ENCODE results near the gene GOLGA8T. TPM values are rescaled to one million over a fixed set of nuclear protein-coding genes. Genes with fewer than 3 reads are reported as not detected.
"Not testable (repeated sequence)": the region's sequence is repeated elsewhere in the genome, so short reads cannot be mapped to it uniquely, and the experiment has no call there.

The GOLGA8T gene, protein sequence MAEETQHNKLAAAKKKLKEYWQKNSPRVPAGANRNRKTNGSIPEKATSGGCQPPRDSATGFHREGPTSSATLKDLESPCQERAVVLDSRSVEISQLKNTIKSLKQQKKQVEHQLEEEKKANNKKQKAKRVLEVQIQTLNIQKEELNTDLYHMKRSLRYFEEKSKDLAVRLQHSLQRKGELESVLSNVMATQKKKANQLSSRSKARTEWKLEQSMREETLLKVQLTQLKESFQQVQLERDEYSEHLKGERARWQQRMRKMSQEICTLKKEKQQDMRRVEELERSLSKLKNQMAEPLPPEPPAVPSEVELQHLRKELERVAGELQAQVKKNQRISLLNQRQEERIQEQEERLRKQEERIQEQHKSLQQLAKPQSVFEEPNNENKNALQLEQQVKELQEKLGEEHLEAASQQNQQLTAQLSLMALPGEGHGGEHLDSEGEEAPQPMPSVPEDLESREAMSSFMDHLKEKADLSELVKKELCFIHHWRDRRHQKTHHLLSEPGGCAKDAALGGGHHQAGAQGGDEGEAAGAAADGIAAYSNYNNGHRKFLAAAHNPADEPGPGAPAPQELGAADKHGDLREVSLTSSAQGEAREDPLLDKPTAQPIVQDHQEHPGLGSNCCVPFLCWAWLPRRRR
- total RNA-seq: not detected

DNA sequence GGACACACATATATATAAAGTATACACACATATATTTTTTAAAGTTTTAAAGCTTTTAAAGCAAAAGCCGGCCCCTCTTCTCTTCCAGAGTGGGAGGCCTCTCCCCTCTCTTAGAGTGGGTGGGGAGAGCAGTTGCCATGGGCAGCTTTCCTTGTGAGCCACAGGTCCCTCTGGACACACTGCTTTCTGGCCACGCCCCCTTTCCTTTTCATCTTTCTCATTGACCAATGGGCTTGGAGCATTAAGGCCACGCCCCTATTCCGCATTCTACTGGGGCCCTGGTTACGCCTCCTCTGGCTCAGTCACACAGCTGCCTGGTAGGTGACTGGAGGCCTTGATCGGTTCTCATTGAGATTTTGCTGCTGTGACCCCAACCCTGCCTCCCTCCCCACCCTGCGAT, at the start of gene GOLGA8T:
Gene GOLGA8T, plus strand, starts transcription at position 301 of the 400 bp plus-strand sequence. Its CDS starts 98 bp downstream, at position 399.
- not testable (repeated sequence) for ATAC-seq

DNA sequence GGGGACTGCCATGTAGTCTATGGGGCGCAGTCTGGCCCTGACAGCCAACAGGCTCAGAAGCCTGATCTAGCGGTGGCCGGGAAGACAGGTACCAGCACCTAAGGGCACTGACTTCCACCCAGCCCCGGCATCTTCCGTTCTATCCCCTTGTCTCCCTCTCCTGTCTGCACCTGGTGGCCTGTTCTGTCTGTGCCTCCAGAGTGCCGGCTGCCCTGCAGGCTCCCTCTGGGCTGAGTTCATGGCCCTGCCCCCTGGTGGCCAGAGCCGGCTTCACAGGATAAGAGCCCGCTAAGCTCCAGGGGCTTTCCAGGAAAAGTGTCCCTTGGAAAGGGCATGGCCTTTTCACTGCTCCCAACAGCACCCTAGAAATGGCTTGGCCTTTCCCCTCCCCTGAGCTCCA, 37.0 kb upstream of the GOLGA8T start:
- ATAC-seq: peak; percentile 62

- not testable (repeated sequence) for ATAC-seq
These were observed 32.0 kb upstream of the GOLGA8T start for GRCh38 chr15:30102890-30103289.

DNA sequence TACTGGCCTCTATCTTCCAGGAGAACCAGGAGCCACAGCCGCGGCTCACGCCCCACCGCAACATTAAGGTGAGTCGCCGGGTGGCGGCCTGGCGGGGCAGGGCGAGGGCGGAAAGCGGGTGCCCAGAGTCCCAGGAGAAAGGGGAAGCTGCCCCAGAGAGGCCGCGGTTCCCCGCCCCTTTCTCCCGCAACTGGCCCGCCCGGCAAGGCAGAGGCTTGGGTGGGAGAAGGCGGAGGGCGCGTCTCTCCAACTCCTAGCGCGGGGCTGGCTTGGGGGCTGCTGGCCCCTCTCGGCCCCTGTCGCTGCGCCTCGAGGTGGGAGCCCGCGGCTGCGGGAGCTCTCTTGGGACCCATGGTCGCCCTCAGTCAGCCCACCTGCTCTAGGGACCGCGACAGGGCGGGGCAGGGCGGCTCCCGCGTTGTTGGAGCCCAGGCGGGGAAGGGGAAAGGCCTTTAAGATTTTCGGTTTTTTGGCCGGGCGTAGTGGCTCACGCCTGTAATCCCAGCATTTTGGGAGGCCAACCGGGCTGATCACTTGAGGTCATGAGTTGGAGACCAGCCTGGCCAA, 30.8 kb upstream of the GOLGA8T start:
- ATAC-seq: peak; percentile 50

GRCh38 chr15:30110591-30110990, 24.3 kb upstream of the GOLGA8T start:
- ATAC-seq: not testable (repeated sequence)

- ATAC-seq: not testable (repeated sequence)
These were observed 4.8 kb upstream of the GOLGA8T start for GRCh38 chr15:30130066-30130465.

DNA sequence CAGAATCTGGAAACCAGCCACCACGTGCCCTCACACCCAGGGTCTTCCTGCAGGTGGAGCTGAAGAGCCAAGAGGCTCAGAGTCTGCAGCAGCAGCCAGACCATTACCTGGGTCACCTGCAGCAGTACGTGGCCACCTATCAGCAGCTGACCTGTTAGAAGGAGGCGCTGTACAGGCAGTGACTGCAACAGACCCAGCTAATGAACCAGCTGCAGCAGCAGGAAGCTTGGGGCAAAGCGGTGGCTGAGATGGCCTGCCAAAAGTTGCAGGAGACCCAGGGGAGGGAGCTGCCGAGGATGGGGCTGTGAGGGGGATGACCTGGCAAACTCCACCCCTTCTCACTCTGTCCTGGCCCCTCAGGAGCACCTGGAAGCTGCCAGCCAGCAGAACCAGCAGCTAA, 8.4 kb downstream of the GOLGA8T start:
- ATAC-seq: not testable (repeated sequence)

GRCh38 chr15:30149891-30150290, 15.0 kb downstream of the GOLGA8T start:
- ATAC-seq: not testable (repeated sequence)

DNA sequence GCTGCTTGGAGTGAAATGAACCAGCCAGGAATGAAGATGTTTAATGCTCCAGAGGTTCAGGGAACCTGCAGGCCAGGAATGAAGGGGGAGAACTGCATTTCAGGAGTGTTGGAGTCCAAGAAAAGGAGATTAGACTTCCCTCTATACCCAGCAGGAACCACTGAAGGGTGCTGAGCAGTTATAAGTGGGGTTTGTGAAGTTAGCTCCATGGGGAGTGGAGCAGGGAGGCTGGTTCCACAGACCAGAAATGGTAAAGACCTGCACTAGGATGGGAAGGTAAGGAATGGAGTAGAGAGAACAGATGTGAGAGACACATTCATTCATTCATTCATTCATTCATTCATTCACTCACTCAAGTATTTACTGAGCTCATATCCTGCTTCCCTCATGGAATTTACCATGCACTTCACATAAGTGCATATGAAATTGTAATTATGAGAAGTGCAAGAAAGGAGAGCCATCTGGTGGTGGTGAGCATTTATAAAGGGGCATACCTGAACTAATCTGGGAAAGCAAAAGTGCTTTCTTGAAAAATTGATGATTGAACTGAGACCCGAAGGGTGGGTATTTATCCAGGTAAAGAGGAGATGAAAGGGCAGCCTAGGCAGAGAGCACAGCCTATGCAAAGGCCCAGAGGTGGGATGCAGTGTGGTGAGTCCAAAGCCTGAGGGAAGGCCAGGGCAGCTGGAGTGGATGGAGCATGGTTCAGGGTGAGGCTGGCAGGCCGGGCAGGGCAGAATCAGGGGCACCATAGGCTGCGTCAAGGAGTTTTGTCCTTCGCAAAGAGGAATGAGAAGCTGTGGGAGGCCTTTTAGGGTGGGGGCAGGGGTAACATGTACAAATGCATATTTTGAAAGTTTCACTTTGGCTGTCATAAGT, 27.9 kb downstream of the GOLGA8T start:
- peak; percentile 29 for ATAC-seq

DNA sequence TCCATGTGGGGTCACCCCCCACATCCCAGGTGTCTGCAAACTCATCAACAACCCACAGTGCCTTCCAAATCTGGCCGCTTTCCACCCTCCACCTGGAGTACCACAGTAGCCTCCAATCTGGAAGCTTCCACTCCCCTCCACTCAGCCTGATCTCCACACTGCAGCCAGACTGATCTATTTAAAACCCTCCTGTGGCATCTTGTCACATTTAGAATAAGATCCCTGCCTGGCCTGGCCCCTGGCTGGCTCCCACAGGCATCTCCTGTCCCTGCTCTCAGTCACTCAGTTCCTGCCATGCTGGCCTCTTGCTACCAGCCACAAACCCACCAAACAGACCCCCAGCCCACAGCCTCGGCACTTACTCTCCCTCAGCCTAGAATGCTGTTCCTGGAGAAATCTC, 28.9 kb downstream of the GOLGA8T start:
- ATAC-seq: not testable (repeated sequence)

DNA sequence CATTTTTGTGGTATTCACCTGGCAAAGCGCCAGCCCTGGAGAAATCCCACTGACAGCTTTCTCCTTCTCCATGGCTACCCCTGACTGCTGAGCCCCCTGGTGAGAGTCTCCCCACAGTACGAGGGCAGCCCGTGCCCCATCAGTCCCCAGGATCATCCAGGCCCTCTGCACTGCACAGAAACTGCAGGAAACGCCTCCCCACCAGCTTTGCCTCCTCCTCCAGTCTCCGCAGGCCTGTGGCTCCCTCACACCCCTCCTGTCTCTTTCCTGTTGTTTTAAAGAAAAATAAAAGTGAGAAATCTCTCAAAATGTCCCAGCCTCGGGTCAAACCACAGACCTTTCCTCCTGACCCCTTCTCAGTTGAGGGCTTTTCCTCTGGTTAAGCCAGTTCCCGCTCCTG, 29.4 kb downstream of the GOLGA8T start:
- not testable (repeated sequence) for ATAC-seq

- ATAC-seq: not testable (repeated sequence)
These were observed 32.6 kb downstream of the GOLGA8T start for GRCh38 chr15:30167403-30167802.

DNA sequence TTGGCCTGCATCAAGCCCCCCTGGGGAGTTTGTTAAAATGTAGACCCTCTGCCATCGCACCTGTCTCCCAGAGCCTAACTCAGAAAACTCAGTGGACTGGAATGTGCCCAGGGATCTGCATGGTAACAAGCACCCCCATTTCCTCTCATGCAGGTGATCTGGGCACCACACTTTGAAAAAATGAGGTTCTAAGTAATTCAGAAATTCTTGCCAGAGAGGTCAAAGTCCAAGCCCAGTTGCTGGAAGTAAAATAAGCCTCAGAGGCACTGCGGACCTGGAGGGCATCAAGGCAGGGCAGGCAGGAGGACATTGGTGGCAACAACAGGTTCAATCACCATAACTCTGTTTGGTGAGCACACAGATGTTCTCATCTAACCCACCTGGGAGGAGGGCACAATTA, 33.0 kb downstream of the GOLGA8T start:
- ATAC-seq: not testable (repeated sequence)

DNA sequence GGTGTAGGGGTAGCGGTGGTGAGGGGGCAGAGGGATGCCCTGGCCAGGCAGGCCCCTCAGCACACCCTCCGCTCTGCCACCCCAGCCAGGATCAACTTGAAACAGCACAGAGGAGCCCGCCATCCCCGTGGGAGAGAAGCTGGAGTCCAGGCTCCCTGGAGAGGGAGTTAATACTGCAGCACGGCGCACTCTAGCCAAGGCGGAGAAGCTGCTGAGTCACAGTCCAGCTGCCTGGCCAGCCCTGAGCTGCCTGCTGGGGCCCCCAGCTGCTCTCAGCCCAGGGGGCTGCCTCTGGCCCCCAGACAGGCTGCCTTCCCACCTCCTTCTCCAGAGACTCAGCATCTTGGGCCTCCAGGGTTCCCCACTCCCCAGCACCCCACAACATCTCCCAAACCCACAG, 36.6 kb downstream of the GOLGA8T start:
- ATAC-seq: not testable (repeated sequence)

- peak; percentile 57 for ATAC-seq
These were observed 38.3 kb downstream of the GOLGA8T start for GRCh38 chr15:30173041-30173608.

DNA sequence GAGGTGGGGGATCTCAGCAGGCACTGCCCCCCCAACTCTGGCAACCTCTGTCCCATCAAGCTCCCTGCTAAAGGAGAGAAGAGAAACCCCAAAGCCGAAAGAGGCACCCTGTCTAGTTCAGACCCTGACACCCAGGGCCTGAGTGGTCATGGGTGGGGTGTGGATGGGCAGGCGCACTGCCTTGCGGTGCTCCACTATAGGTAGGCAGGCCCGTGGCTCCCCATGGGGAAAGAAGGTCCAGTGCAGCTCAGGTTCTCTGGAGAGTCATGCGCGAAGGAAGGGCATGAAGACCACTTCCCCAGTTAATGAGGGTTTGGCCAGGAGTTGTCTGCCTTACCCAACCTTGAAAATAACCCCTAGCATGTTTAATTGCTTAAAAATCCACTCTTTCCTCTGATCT, 40.4 kb downstream of the GOLGA8T start:
- ATAC-seq: not testable (repeated sequence)

GRCh38 chr15:30176613-30177012, 41.8 kb downstream of the GOLGA8T start:
- not testable (repeated sequence) for ATAC-seq

DNA sequence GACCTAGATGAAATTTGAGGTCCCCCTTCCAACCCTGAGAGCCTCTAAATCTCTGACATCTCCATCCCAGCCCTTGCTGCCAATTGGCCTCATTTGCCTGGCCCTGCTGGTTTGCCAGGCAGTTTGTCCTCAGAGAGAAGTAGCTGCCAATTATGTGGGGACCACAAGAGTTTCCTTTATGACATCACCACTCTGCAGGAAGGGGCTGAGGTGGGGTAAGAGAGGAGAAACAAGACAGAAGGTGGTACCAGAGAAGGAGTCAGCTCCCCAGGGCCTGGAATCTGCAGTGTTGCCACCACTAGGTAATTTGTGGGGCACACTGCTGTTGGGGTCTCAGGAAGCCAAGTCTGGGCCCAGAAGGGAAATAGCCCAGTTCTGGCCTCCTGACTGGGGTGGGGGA, 45.0 kb downstream of the GOLGA8T start:
- ATAC-seq: not testable (repeated sequence)

- ATAC-seq: peak; percentile 10
These were observed 50.6 kb downstream of the GOLGA8T start for GRCh38 chr15:30185495-30185894.

DNA sequence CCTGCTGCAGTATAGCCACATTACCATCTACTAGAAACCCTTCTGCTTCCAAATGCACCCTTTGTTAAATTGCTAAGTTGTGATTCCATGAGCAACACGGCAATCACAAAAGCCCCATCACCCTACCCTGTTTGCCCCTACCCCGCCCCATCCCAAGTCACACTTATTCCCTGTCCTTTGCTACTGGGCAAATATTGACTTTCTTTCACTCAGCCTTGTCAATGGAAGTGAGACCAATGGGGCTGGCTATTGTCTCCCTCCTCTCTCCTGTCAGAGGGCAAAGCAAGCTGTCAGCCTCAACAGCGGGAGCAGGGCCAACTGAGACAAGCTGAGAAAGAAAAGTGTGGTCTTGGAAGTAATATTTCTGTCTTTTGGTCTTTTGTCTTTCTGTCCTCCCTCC, 52.6 kb downstream of the GOLGA8T start:
- not testable (repeated sequence) for ATAC-seq

DNA sequence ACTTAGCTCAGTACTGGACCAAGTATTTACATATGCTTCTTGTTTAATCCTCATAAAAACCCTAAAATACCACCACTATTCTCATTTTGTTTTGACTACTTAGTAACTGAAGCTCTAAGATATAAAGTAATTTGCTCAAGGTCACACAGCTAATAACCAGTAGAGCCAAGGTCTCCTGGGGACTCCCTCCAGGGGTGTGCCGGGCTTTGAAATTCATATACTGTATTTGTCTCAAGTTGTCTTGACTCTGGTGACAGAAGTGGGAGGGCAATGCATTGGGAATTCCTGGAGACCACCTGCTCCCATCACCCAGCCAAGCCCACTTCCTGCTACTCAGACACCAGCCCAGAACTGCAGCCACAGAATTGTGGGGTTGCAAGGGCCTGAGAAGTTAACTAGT, 54.9 kb downstream of the GOLGA8T start:
- ATAC-seq: not testable (repeated sequence)

- not testable (repeated sequence) for ATAC-seq
These were observed 56.3 kb downstream of the GOLGA8T start for GRCh38 chr15:30191143-30191542.
